H9 (cell line): ENCODE data around the gene ZBED1. TPM values are rescaled to one million over a fixed set of nuclear protein-coding genes. Genes with fewer than 3 reads are reported as not detected.
A peak's percentile ranks its signal among the peaks of the same experiment; 100 is the strongest.
"Not testable (repeated sequence)": the region's sequence is repeated elsewhere in the genome, so short reads cannot be mapped to it uniquely, and the experiment has no call there.

Experiments
- DNase-seq: peaks from one replicate; pipeline ENCODE4 v3.0.0-alpha.2; 2017
- H2AFZ ChIP-seq: one replicate; pipeline ENCODE4 v1.6.1; 2013; ENCODE audit warnings: mild to moderate bottlenecking, low read length, control low read depth, moderate library complexity
- H2AK5ac ChIP-seq: 2 replicates; pipeline ENCODE4 v1.6.1; 2013; ENCODE audit warnings: low read length, control low read depth, mixed read lengths; ENCODE audit not compliant: insufficient read length
- H2BK120ac ChIP-seq: one replicate; pipeline ENCODE4 v1.6.1; 2013; ENCODE audit warnings: low read depth, mild to moderate bottlenecking, low read length, control low read depth, inconsistent platforms; ENCODE audit not compliant: poor library complexity, severe bottlenecking
- H2BK12ac ChIP-seq: 2 replicates; pipeline ENCODE4 v1.6.1; 2013; ENCODE audit warnings: low read length, control low read depth, mixed read lengths, low read depth; ENCODE audit not compliant: insufficient read length
- H2BK15ac ChIP-seq: 2 replicates; pipeline ENCODE4 v1.6.1; 2013; ENCODE audit warnings: low read depth, low read length, control low read depth
- H2BK20ac ChIP-seq: one replicate; pipeline ENCODE4 v1.6.1; 2013; ENCODE audit warnings: low read depth, mild to moderate bottlenecking, low read length, control low read depth, inconsistent platforms; ENCODE audit not compliant: poor library complexity, severe bottlenecking
- H2BK5ac ChIP-seq: 2 replicates; pipeline ENCODE4 v1.6.1; 2013; ENCODE audit warnings: low read length, control low read depth, mixed read lengths; ENCODE audit not compliant: insufficient read length
- H3K14ac ChIP-seq: 2 replicates; pipeline ENCODE4 v1.6.1; 2013; ENCODE audit warnings: low read length, control low read depth; ENCODE audit not compliant: insufficient read depth
- H3K18ac ChIP-seq: 2 replicates; pipeline ENCODE4 v1.6.1; 2013; ENCODE audit warnings: low read depth, mild to moderate bottlenecking, mixed read lengths, low read length, control low read depth; ENCODE audit not compliant: insufficient read length
- H3K23ac ChIP-seq: 2 replicates; pipeline ENCODE4 v1.6.1; 2013; ENCODE audit warnings: low read length, control low read depth, mixed read lengths, low read depth; ENCODE audit not compliant: insufficient read length
- H3K23me2 ChIP-seq: 2 replicates; pipeline ENCODE4 v1.6.1; 2013; ENCODE audit warnings: low read depth, mild to moderate bottlenecking, mixed read lengths, low read length, control low read depth; ENCODE audit not compliant: insufficient read length, poor library complexity, severe bottlenecking
- H3K27ac ChIP-seq: 2 replicates; pipeline ENCODE4 v1.5.1; 2013; ENCODE audit warnings: low read length, control low read depth, mixed read lengths, low read depth; ENCODE audit not compliant: insufficient read length
- H3K27me3 ChIP-seq: 2 replicates; pipeline ENCODE4 v1.6.1; 2013; ENCODE audit warnings: low read length, control low read depth, inconsistent platforms; ENCODE audit not compliant: insufficient read depth
- H3K4ac ChIP-seq: 2 replicates; pipeline ENCODE4 v1.6.1; 2013; ENCODE audit warnings: low read depth, mild to moderate bottlenecking, control low read depth, inconsistent platforms, low read length, moderate library complexity
- H3K4me1 ChIP-seq: 2 replicates; pipeline ENCODE4 v1.6.1; 2013; ENCODE audit warnings: low read length, control low read depth, inconsistent platforms; ENCODE audit not compliant: insufficient read depth
- H3K4me2 ChIP-seq: 2 replicates; pipeline ENCODE4 v1.6.1; 2013; ENCODE audit warnings: low read length, control low read depth, mixed read lengths; ENCODE audit not compliant: insufficient read length, insufficient read depth
- H3K56ac ChIP-seq: 2 replicates; pipeline ENCODE4 v1.6.1; 2013; ENCODE audit warnings: low read depth, mild to moderate bottlenecking, mixed read lengths, low read length, control low read depth; ENCODE audit not compliant: insufficient read length
- H3K79me1 ChIP-seq: 2 replicates; pipeline ENCODE4 v1.6.1; 2013; ENCODE audit warnings: low read depth, mild to moderate bottlenecking, moderate library complexity, low read length, control low read depth, inconsistent platforms; ENCODE audit not compliant: insufficient read depth, poor library complexity, severe bottlenecking
- H3K79me2 ChIP-seq: 2 replicates; pipeline ENCODE4 v1.6.1; 2013; ENCODE audit warnings: low read length, control low read depth, inconsistent platforms; ENCODE audit not compliant: insufficient read depth
- H3K9ac ChIP-seq: 2 replicates; pipeline ENCODE4 v1.6.1; 2013; ENCODE audit warnings: low read length, control low read depth, mixed read lengths; ENCODE audit not compliant: insufficient read length; ENCODE audit errors: extremely low read depth
- H3K9me3 ChIP-seq: one replicate; pipeline ENCODE4 v1.6.1; 2013; ENCODE audit warnings: low read depth, low read length, inconsistent platforms; ENCODE audit not compliant: control insufficient read depth
- H3T11ph ChIP-seq: one replicate; pipeline ENCODE4 v1.6.1; 2013; ENCODE audit warnings: mild to moderate bottlenecking, low read length, control low read depth, inconsistent platforms
- H4K20me1 ChIP-seq: one replicate; pipeline ENCODE4 v1.6.1; 2013; ENCODE audit not compliant: control insufficient read depth, insufficient read length, insufficient read depth
- H4K5ac ChIP-seq: 2 replicates; pipeline ENCODE4 v1.6.1; 2013; ENCODE audit warnings: low read depth, mild to moderate bottlenecking, mixed read lengths, low read length, control low read depth; ENCODE audit not compliant: insufficient read length
- H4K8ac ChIP-seq: replicated peaks from 2 replicates; pipeline ENCODE4 v1.6.1; 2013; ENCODE audit warnings: low read length, control low read depth, mixed read lengths, low read depth; ENCODE audit not compliant: insufficient read length
- H4K91ac ChIP-seq: 2 replicates; pipeline ENCODE4 v1.6.1; 2013; ENCODE audit warnings: low read depth, mild to moderate bottlenecking, moderate library complexity, mixed read lengths, low read length, control low read depth; ENCODE audit not compliant: insufficient read length
- H3K27ac Mint-ChIP-seq, 3 experiments: 2 replicates in 2 of 3; 3 replicates in 1 of 3; pipeline ENCODE4 v1.8.0; 2020 to 2021; ENCODE audit warnings: mixed read lengths in 3 of 3, mild to moderate bottlenecking in 1 of 3, moderate library complexity in 1 of 3
- H3K27me3 Mint-ChIP-seq: 2 replicates; pipeline ENCODE4 v1.8.0; 2021; ENCODE audit warnings: low read depth, mild to moderate bottlenecking, moderate library complexity, mixed read lengths
- H3K36me3 Mint-ChIP-seq, 3 experiments: 2 replicates in 2 of 3; 3 replicates in 1 of 3; pipeline ENCODE4 v1.8.0; 2020 to 2021; ENCODE audit warnings: low read depth in 3 of 3, mixed read lengths in 3 of 3; ENCODE audit not compliant: insufficient read depth in 1 of 3
- H3K4me1 Mint-ChIP-seq, 2 experiments: 2 replicates each; pipeline ENCODE4 v1.8.0; 2020; ENCODE audit warnings: mixed read lengths in 2 of 2
- H3K4me3 Mint-ChIP-seq, 2 experiments: 2 replicates in 1 of 2; 3 replicates in 1 of 2; pipeline ENCODE4 v1.8.0; 2020 to 2021; ENCODE audit warnings: mild to moderate bottlenecking in 2 of 2, mixed read lengths in 2 of 2, moderate library complexity in 1 of 2
- H3K9me3 Mint-ChIP-seq, 2 experiments: 2 replicates in 1 of 2; 3 replicates in 1 of 2; pipeline ENCODE4 v1.8.0; 2020; ENCODE audit warnings: mild to moderate bottlenecking in 2 of 2, mixed read lengths in 2 of 2, moderate library complexity in 1 of 2
- WGBS: extraction: QIAGEN DNeasy Blood & Tissue Kit; methylation state at CpG from one replicate; pipeline ENCODE4 v1.1.7; 2013; ENCODE audit warnings: missing lambda C conversion rate, low lambda C conversion rate, mixed read lengths; ENCODE audit not compliant: insufficient read length; ENCODE audit errors: extremely low coverage; 5-methylcytosine and 5-hydroxymethylcytosine counted together
- total RNA-seq: library from RNA; stranded (reverse); gene quantifications from 2 replicates; pipeline ENCODE4 v1.2.1, GENCODE V29; 2021
- TF ChIP-seq, protein P1 (sequence below): fragments of 200-600 bp; sonication (generic); conservative IDR thresholded peaks from 3 replicates; pipeline ENCODE4 v1.8.0; 2021; ENCODE audit warnings: antibody characterized with exemption, mild to moderate bottlenecking

The ZBED1 gene
- total RNA-seq, 1 experiment from 2014 or later, result 61.1 TPM

DNA sequence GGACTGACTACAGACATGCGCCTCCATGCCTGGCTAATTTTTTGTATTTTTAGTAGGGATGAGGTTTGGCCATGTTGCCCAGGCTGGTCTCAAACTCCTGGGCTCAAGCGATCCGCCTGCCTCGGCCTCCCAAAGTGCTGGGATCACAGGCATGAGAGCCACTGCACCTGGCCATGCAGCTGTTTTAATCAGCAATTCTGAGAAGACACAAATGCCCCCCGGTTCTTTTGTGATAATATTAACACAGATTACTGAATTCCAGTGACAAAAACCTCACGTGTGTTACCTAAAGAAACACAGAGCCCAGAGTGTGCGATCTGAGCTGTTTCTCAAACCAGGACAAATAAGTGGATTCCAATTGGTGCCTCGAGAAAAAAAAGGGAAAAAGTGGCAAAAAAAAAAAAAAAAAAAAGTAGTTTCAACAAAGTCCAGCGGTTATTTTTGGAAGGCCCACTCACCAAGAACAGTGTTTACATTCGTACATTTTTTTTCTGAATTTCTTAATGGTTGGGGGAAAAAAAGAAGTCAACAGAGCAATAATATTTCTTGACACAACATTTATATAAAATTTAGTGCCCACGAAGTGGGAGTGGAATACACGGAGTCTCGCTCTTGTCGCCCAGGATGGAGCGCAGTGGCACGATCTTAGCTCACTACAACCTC is 17.2 kb downstream of the ZBED1 start:
- Histone ChIP-seq H3K79me1 (no peaks in the 10 kb centered on the region), H2AFZ (no peak overlapping the region), H4K91ac (no peak overlapping the region), H3K27ac (no peak overlapping the region), H3T11ph (no peak overlapping the region), H3K14ac (no peak overlapping the region), H2BK12ac (no peak overlapping the region), H3K27me3 (no peaks in the 10 kb centered on the region), H4K20me1 (peaks cover 5% of the 10 kb centered on the region), H3K23me2 (no peaks in the 10 kb centered on the region), H2BK5ac (no peak overlapping the region), H3K9ac (no peak overlapping the region), H4K8ac (no peak overlapping the region), H3K4me2 (no peak overlapping the region), H3K79me2 (peaks cover 12% of the 10 kb centered on the region; the same call in 1 of the 2 replicates), H3K56ac (no peak overlapping the region), H2AK5ac (no peak overlapping the region), H3K9me3 (no peaks in the 10 kb centered on the region), H2BK20ac (no peak overlapping the region), H3K23ac (no peak overlapping the region), H3K4me1 (peaks cover 3% of the 10 kb centered on the region), H2BK120ac (no peak overlapping the region), H2BK15ac (no peak overlapping the region), H4K5ac (no peak overlapping the region), H3K4ac (no peak overlapping the region), H3K18ac (no peak overlapping the region)
- no CpG with 5 or more reads among the region's 16 CpGs for WGBS
- TF ChIP-seq, protein P1, sequence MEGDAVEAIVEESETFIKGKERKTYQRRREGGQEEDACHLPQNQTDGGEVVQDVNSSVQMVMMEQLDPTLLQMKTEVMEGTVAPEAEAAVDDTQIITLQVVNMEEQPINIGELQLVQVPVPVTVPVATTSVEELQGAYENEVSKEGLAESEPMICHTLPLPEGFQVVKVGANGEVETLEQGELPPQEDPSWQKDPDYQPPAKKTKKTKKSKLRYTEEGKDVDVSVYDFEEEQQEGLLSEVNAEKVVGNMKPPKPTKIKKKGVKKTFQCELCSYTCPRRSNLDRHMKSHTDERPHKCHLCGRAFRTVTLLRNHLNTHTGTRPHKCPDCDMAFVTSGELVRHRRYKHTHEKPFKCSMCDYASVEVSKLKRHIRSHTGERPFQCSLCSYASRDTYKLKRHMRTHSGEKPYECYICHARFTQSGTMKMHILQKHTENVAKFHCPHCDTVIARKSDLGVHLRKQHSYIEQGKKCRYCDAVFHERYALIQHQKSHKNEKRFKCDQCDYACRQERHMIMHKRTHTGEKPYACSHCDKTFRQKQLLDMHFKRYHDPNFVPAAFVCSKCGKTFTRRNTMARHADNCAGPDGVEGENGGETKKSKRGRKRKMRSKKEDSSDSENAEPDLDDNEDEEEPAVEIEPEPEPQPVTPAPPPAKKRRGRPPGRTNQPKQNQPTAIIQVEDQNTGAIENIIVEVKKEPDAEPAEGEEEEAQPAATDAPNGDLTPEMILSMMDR, result no peak
- H3K9me3 Mint-ChIP-seq, result peaks cover 7 to 8% of the 10 kb centered on the region in 2 experiments
- no peak for DNase-seq
- no peak overlapping the region for H3K4me3 Mint-ChIP-seq
- H3K27me3 Mint-ChIP-seq, result no peaks in the 10 kb centered on the region
- peaks cover 33 to 41% of the 10 kb centered on the region in 2 experiments for H3K4me1 Mint-ChIP-seq
- H3K36me3 Mint-ChIP-seq, result peaks cover 26 to 49% (median 41%) of the 10 kb centered on the region in 3 experiments
- H3K27ac Mint-ChIP-seq, result peak overlapping the region; percentile 50 to 98 (median 90); a peak in 6 of 7 replicates

DNA sequence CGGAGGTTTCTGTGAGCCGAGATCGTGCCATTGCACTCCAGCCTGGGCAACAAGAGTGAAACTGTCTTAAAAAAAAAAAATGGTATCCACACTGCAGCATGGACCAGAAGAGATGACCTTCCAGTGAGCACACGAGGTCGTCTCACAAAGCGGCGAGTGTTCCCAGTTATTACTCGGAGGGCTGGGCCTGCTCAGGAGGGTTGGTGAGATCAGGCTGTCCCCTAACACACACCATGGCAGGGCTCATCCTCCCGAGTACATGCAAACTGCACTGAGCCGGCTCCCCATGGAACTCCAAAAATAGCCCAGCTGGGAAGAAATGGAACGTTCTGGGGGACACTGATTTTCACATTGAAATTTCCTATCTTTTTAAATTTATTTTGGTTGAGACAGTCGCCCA is 19.2 kb downstream of the ZBED1 start:
- peaks cover 12% of the 10 kb centered on the region; the same call in 1 of the 2 replicates for H3K79me2 ChIP-seq
- H3K9me3 Mint-ChIP-seq, result not testable (repeated sequence)

More for the DNA sequence above, 19.2 kb downstream of the ZBED1 start:
- not testable (repeated sequence) for H4K20me1 ChIP-seq, H2BK15ac ChIP-seq, H4K91ac ChIP-seq, H3K27me3 ChIP-seq, H3K4me2 ChIP-seq, H2AK5ac ChIP-seq, H4K5ac ChIP-seq, H2BK12ac ChIP-seq, DNase-seq, H3K9ac ChIP-seq, H2BK5ac ChIP-seq, H3T11ph ChIP-seq, H3K9me3 ChIP-seq, H3K18ac ChIP-seq, H3K23ac ChIP-seq, H3K27me3 Mint-ChIP-seq, H3K4me3 Mint-ChIP-seq, H3K56ac ChIP-seq, H2AFZ ChIP-seq, H3K4me1 ChIP-seq, H3K14ac ChIP-seq, H3K27ac ChIP-seq, H2BK20ac ChIP-seq, H4K8ac ChIP-seq, H3K23me2 ChIP-seq, H3K4ac ChIP-seq, H2BK120ac ChIP-seq, H3K79me1 ChIP-seq
- peaks cover 34 to 40% of the 10 kb centered on the region in 2 experiments for H3K4me1 Mint-ChIP-seq
- peak overlapping the region in 1 of 3 experiments; percentile 80; a peak in 2 of 7 replicates for H3K27ac Mint-ChIP-seq
- peaks cover 15 to 36% (median 28%) of the 10 kb centered on the region in 3 experiments for H3K36me3 Mint-ChIP-seq
- no CpG with 5 or more reads among the region's 12 CpGs for WGBS
